Measurements from ENCODE around the gene MEIOSIN.
A peak's percentile ranks its signal among the peaks of the same experiment; 100 is the strongest.

DNA sequence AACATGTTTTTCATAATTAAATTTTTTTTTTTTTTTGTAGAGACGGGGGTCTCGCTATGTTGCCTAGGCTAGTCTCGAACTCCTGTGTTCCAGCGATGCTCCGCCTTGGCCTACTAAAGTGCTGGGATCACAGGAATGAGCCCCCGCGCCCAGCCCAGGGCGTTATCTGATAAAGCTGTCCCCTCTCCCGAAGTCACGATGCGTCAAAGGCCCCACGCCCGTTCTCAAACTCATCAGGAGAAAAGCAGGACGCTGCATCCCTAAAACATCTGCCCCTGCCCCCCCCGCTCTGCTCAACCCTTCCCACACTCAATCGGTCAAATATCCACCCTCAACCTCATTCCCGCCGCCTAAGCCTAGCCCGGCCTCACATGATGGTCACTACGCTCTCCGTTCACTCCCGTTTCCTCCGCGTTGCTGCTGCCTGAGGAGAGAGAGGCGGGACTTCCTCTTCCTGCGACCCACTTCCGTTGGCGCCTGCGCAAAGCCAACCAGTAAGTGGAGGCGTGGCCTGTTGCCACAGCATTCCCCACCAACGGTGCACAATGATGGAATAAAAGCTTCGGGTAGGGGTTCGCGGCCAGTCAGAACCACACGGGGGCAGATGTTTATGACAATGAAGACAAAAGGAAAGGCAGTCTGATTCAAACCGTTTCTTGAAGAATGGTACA, 41.6 kb upstream of the MEIOSIN start, which contains the start of gene SNRPD2:
- TF ChIP-seq MAX (IDR thresholded peaks at IDR 0.05) (peak; percentile 89), CEBPB (IDR thresholded peaks at IDR 0.05) (no peak), FOXM1 (IDR thresholded peaks at IDR 0.05; ENCODE audit: borderline replicate concordance, low read depth) (no peak), TCF12 (IDR thresholded peaks at IDR 0.05; ENCODE audit: low read depth) (0 out of 2 replicates have a peak, but pooled peaks have one; percentile 34), EGR1 (IDR thresholded peaks at IDR 0.05) (no peak; the same call in 1 of the 2 replicates), TEAD4 (IDR thresholded peaks at IDR 0.05) (no peak), EP300 (IDR thresholded peaks at IDR 0.05; ENCODE audit: borderline replicate concordance) (no peak), NFIC (IDR thresholded peaks at IDR 0.05) (no peak), RAD21 (IDR thresholded peaks at IDR 0.05; ENCODE audit: low read depth) (no peak)
